ENCODE results near the gene MAPK1IP1L.

- TF ChIP-seq CTCF (IDR thresholded peaks at IDR 0.05), result no peak
- TF ChIP-seq POLR2A (IDR thresholded peaks at IDR 0.05), result no peak
- no peak for TF ChIP-seq POLR2AphosphoS5 (IDR thresholded peaks at IDR 0.05)
Observed at GRCh38 chr14:55059333-55059732, 7.9 kb downstream of the MAPK1IP1L start.
